Calu3 (cell line): ENCODE measurements around the gene TSPAN32. TPM values are rescaled to one million over a fixed set of nuclear protein-coding genes. Genes with fewer than 3 reads are reported as not detected.

ENCODE experiments used
- BruUV-seq: library from RNA; stranded (reverse); fragments of 400-500 nt; replicated peaks from 2 replicates; lab custom pipeline; 2021; lab: Mats Ljungman, UMichigan
- CTCF ChIA-PET: fragments of 300-600 bp; sonication (Branson Sonifier 250); formaldehyde crosslinking; loops from one replicate; lab custom pipeline; 2022; ENCODE audit warnings: antibody characterized with exemption; lab: Charles Lee
- DNase-seq: peaks from one replicate; pipeline ENCODE4 v3.0.0; 2022
- H3K27ac Mint-ChIP-seq: one replicate; pipeline ENCODE4 v1.8.0; 2022; ENCODE audit warnings: mixed read lengths; ENCODE audit not compliant: unreplicated experiment
- H3K27me3 Mint-ChIP-seq: one replicate; pipeline ENCODE4 v1.8.0; 2022; ENCODE audit warnings: mixed read lengths; ENCODE audit not compliant: unreplicated experiment
- H3K36me3 Mint-ChIP-seq: one replicate; pipeline ENCODE4 v1.8.0; 2022; ENCODE audit warnings: mild to moderate bottlenecking, moderate library complexity, mixed read lengths; ENCODE audit not compliant: insufficient read depth, unreplicated experiment
- H3K4me1 Mint-ChIP-seq: one replicate; pipeline ENCODE4 v1.8.0; 2022; ENCODE audit warnings: mild to moderate bottlenecking, low read depth, mixed read lengths; ENCODE audit not compliant: unreplicated experiment
- H3K4me3 Mint-ChIP-seq: one replicate; pipeline ENCODE4 v1.8.0; 2022; ENCODE audit warnings: mild to moderate bottlenecking, low read depth, moderate library complexity, mixed read lengths; ENCODE audit not compliant: unreplicated experiment
- H3K9me3 Mint-ChIP-seq: one replicate; pipeline ENCODE4 v1.8.0; 2022; ENCODE audit warnings: low read depth, mixed read lengths; ENCODE audit not compliant: unreplicated experiment
- CTCF ChIP-seq: fragments of 200-600 bp; IDR thresholded peaks from one replicate; pipeline ENCODE4 v1.8.0; 2022; ENCODE audit warnings: antibody characterized with exemption; ENCODE audit not compliant: unreplicated experiment
- intact Hi-C: fragments of 100-400 bp; cut with micrococcal nuclease; formaldehyde crosslinking; loops from one replicate; pipeline ENCODE4 v1.10.0; 2022; ENCODE audit not compliant: unreplicated experiment
- total RNA-seq: library from RNA; stranded (reverse); gene quantifications from 2 replicates; pipeline ENCODE4 v1.2.3, GENCODE V29; 2022

The TSPAN32 gene
- total RNA-seq, 1 experiment from 2014 or later: not detected

DNA sequence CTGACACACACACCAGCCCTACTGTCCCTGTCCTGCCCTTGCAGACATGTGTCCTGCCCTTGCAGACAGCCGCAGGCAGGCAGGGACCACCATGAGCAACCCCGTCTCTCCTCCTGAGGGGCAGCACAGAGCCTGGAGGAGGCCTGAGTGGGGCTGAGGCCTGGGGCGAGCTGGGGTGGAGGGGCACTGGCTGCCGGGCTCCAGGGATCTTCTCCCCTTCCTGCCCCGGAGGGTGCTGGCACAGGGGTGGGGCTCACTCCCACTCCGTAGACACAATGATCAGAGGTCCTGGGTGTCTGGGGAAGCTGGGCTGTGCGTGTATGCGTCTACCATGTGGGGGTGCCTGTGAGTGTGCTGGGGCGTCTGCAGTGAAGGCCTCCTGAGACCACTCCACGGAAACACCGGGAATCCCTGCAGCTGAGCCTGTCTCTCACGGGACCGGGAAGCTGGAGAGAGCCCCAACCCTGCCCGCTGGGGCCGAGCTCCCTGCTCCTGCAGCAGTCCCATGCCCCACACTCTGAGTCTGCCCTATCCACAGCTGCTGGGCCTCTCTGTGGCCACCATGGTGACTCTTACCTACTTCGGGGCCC is 588 bp downstream of the TSPAN32 start:
- no peak overlapping the region for H3K4me3 Mint-ChIP-seq
- H3K27me3 Mint-ChIP-seq: peaks cover 34% of the 10 kb centered on the region
- no peak for DNase-seq
- H3K27ac Mint-ChIP-seq: no peak overlapping the region
- H3K36me3 Mint-ChIP-seq: no peaks in the 10 kb centered on the region
- H3K4me1 Mint-ChIP-seq: no peaks in the 10 kb centered on the region
- no peaks in the 10 kb centered on the region for H3K9me3 Mint-ChIP-seq
- CTCF ChIA-PET: interaction anchor here (0.5 to 2.1 kb wide), 7 partner anchors 14 to 280 kb away, joined by 3 to 12 read pairs (median 4); no protein-coding TSS in a partner anchor
- intact Hi-C loops: no loop called here
- no TSS peak for BruUV-seq
- TF ChIP-seq CTCF: no peak

DNA sequence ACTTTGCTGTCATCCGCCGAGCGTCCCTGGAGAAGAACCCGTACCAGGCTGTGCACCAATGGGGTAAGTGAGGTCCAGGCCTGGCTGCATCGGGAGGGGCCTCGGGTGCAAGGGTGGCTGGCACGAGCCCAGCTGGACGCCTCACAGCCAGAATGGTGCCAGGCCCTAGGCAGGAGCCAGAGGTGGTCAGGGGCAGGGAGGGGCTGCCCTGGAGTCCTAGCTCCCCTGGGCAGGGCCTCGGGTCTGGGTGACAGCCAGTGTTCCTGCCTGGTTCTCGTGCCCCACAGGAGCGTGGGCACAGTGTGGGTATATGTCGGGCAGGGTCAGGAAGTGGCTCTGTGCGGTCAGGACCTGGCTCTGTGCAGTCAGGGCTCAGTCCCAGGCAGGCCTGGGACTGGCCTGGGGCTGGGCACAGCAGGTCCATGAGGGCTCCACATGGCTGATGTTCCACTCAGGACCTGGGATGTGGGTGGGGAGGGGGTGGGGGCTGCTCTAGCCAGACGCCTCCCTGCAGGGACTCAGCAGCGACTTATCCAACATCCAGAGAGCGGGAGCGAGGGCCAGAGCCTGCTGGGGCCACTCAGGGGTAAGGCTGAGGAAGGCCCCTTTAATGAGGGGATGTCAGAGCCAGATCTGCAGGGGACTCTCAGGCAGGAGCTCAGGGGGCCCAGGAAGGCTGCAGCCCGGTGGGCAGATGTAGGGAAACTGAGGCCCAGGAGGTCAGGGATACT is 1.2 kb downstream of the TSPAN32 start:
- CTCF ChIA-PET: interaction anchor here (0.5 to 2.1 kb wide), 5 partner anchors 14 to 118 kb away, joined by 3 to 5 read pairs (median 4); no protein-coding TSS in a partner anchor
- no TSS peak for BruUV-seq
- no peak for TF ChIP-seq CTCF
- Mint-ChIP-seq H3K4me1 (no peaks in the 10 kb centered on the region), H3K9me3 (no peaks in the 10 kb centered on the region), H3K27ac (no peak overlapping the region), H3K27me3 (peaks cover 35% of the 10 kb centered on the region), H3K4me3 (no peak overlapping the region), H3K36me3 (no peaks in the 10 kb centered on the region)
- intact Hi-C loops: no loop called here
- DNase-seq: no peak

DNA sequence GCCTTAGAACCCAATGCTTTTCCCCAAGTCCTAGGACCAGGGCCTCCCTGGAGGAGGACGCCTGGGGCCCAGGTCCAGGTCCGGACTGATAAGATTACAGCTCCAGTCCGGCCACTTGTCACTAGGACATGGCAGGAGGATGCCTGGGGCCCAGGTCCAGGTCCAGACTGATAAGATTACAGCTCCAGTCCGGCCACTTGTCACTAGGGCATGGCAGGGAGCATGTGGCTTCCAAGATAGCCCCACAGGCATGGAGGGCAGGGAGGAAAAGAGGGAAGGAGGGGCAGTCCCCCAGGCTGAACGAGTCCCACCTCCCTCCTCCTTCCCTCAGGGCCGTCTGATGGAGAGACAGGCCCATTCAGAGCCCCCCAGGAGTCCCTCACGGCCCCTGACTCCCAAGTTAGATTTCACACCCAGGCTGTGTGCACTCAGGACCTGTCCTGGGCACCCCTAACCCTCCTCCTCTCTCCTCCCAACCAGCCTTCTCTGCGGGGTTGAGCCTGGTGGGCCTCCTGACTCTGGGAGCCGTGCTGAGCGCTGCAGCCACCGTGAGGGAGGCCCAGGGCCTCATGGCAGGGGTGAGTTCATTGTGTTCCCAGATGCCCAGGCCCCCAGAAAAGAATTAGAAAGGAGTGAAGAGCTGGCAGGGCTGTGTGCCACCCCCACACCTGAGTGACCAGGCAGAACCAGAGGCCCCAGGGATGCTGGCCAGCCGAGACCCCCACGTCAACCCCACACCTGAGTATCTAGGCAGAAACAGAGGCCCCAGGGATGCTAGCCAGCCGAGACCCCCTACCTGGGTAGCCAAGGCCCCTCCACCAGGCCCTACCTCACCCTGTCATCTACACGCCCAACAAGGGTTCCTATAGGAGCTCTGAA is 2.1 kb downstream of the TSPAN32 start:
- CTCF ChIA-PET: interaction anchor here (0.8 to 4.6 kb wide), 9 partner anchors 13 to 118 kb away, joined by 3 to 97 read pairs (median 4); partner anchors contain the start of gene TSSC4
- Mint-ChIP-seq H3K27ac (no peak overlapping the region), H3K27me3 (peaks cover 35% of the 10 kb centered on the region), H3K4me1 (no peaks in the 10 kb centered on the region), H3K4me3 (no peak overlapping the region), H3K36me3 (no peaks in the 10 kb centered on the region), H3K9me3 (no peaks in the 10 kb centered on the region)
- intact Hi-C loops: no loop called here
- TF ChIP-seq CTCF: no peak
- no peak for DNase-seq
- BruUV-seq: no TSS peak

- no TSS peak for BruUV-seq
- TF ChIP-seq CTCF: no peak
- no peak overlapping the region for H3K4me3 Mint-ChIP-seq
- CTCF ChIA-PET: interaction anchor here (0.6 to 4.6 kb wide), 12 partner anchors 10 to 119 kb away, joined by 3 to 97 read pairs (median 4); partner anchors contain the start of genes CD81 and TSSC4
- peaks cover 35% of the 10 kb centered on the region for H3K27me3 Mint-ChIP-seq
- no peaks in the 10 kb centered on the region for H3K4me1 Mint-ChIP-seq
- H3K27ac Mint-ChIP-seq: no peak overlapping the region
- no peaks in the 10 kb centered on the region for H3K9me3 Mint-ChIP-seq
- H3K36me3 Mint-ChIP-seq: no peaks in the 10 kb centered on the region
- intact Hi-C loops: loop anchor here (1.0 kb wide), 1 partner anchor 115 kb away; no protein-coding TSS in a partner anchor
- no peak for DNase-seq
Measured at GRCh38 chr11:2304506-2305139, 2.8 kb downstream of the TSPAN32 start.
